Ovary (tissue), 9 donors: ENCODE data around the gene TPK1. TPM values are rescaled to one million over a fixed set of nuclear protein-coding genes. Genes with fewer than 3 reads are reported as not detected.

Experiments used
- DNase-seq, 5 donors: peaks; one replicate each; pipeline ENCODE4 v3.0.0-alpha.2; 2019 to 2020
- H3K27ac ChIP-seq, 2 donors: fragments of 200-600 bp; one replicate each; pipeline versions ENCODE4 v1.5.1 to v1.8.0; 2019 to 2022
- H3K27me3 ChIP-seq: fragments of 200-600 bp; one replicate; pipeline ENCODE4 v1.8.0; 2022
- H3K36me3 ChIP-seq: fragments of 200-600 bp; sonication (generic); one replicate; pipeline ENCODE4 v1.5.1; 2019
- H3K4me1 ChIP-seq: one replicate; pipeline ENCODE4 v1.8.1; 2013; ENCODE audit warnings: mild to moderate bottlenecking, moderate library complexity; ENCODE audit not compliant: insufficient read depth
- H3K4me3 ChIP-seq: fragments of 200-600 bp; sonication (generic); one replicate; pipeline ENCODE4 v1.5.1; 2017
- H3K9me3 ChIP-seq, 2 donors: fragments of 200-600 bp in 1 of 2; sonication (generic) in 1 of 2; one replicate each; pipeline versions ENCODE4 v1.5.1 to v1.8.1; 2013 to 2019; ENCODE audit warnings: mild to moderate bottlenecking in 1 of 2, moderate library complexity in 1 of 2
- CTCF ChIP-seq, 3 donors: fragments of 450-650 bp in 2 of 3; fragments of 200-600 bp in 1 of 3; IDR thresholded peaks; one replicate each; pipeline versions ENCODE4 v1.5.1 to v1.8.0; 2016 to 2022; ENCODE audit warnings: antibody characterized with exemption in 3 of 3, mild to moderate bottlenecking in 1 of 3
- EP300 ChIP-seq: sonication (generic); formaldehyde crosslinking; IDR thresholded peaks from one replicate; pipeline ENCODE4 v1.6.1; 2017; ENCODE audit warnings: antibody characterized with exemption
- POLR2A ChIP-seq: fragments of 450-650 bp; IDR thresholded peaks from one replicate; pipeline ENCODE4 v1.6.1; 2017; ENCODE audit warnings: antibody characterized with exemption, mild to moderate bottlenecking, moderate library complexity
- WGBS, 3 donors: extraction: QIAGEN DNeasy Blood & Tissue Kit in 1 of 3; methylation state at CpG; one replicate each; pipeline versions ENCODE4 v1.1.5 to v1.1.7; 2013 to 2017; 5-methylcytosine and 5-hydroxymethylcytosine counted together
- intact Hi-C, 4 donors: fragments of 100-400 bp; cut with DNase I; formaldehyde crosslinking; loops; one replicate each; pipeline versions ENCODE4 v1.11.0 to v1.15.1; 2022 to 2023
- polyA plus RNA-seq, 2 donors: library from polyadenylated mRNA; stranded (reverse); fragments of 200-250 nt in 1 of 2; fragments of 350-450 nt in 1 of 2; fragmentation: Illumina TruSeq in 1 of 2; extraction: RNeasy Lipid Tissue Mini Kit (QIAGEN cat#74804) in 1 of 2; gene quantifications; one replicate each; pipeline ENCODE4 v1.2.3, GENCODE V29; 2013 to 2014
- total RNA-seq, 7 donors: library from RNA; depleted of rRNA in 2 of 7; stranded (reverse); fragments of >200 nt in 2 of 7; fragmentation: NEBNext Ultra II Directional in 3 of 7; extraction: Animal tissue kit (Norgen Biotek cat#: 25700) in 3 of 7; gene quantifications; one replicate each; pipeline versions ENCODE4 v1.1.0 to v1.2.4, GENCODE V29; 2016 to 2023
- donor health status: DM: no; HTN: no; CAD: no; lungs with moderate emphysema.
- donor health status: DM: no; HTN: no; CAD: no.
- donor health status: Bipolar disorder and iron deficiency.
- donor health status: DM: yes; HTN: yes; CAD: no.
- donor health status: DM: no; HTN: no; CAD: no.
- donor health status: DM: yes; HTN: yes; CAD: no.

TPK1 gene
- total and polyA plus RNA-seq, 9 donors: 3.2 to 13.1 (median 4.6) TPM

DNA sequence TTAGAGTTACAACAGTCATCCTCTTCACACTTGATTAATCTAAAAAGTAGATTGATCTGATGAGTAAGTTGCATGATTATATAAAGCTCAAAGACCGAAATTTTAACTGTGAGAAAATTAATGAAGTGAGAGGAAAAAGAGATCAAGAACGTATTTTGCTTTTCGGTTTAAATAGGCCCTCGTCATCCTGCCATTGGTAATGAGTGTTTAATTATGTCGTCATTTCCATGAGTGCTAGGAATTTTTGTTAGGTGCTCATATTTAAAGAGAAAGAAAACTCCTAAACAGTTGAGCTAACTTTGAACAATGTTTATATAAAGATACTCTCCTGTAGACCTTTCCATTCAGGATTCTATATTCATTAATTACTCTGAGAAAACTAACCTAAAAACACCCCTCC is 159.4 kb downstream of the TPK1 start:
- Histone ChIP-seq H3K4me1 (no peaks in the 10 kb centered on the region), H3K36me3 (no peaks in the 10 kb centered on the region), H3K4me3 (no peak overlapping the region), H3K27ac (no peak overlapping the region), H3K9me3 (no peaks in the 10 kb centered on the region), H3K27me3 (no peaks in the 10 kb centered on the region)
- TF ChIP-seq CTCF (IDR thresholded peaks at IDR 0.05) (no peak), EP300 (no peak), POLR2A (no peak)
- intact Hi-C loops: no loop called here
- no peak for DNase-seq
- WGBS, 3 donors: 81 to 87% (median 81%) methylated on average over 5 of the region's 5 CpGs

GRCh38 chr7:144674550-144674949 is 161.3 kb downstream of the TPK1 start:
- Histone ChIP-seq H3K27ac (no peak overlapping the region), H3K4me1 (no peaks in the 10 kb centered on the region), H3K9me3 (no peaks in the 10 kb centered on the region), H3K36me3 (no peaks in the 10 kb centered on the region), H3K27me3 (no peaks in the 10 kb centered on the region), H3K4me3 (no peak overlapping the region)
- TF ChIP-seq EP300: no peak
- no peak for TF ChIP-seq CTCF (IDR thresholded peaks at IDR 0.05)
- no peak for TF ChIP-seq POLR2A
- intact Hi-C loops: no loop called here
- no peak for DNase-seq

GRCh38 chr7:144672869-144673268 is 163.0 kb downstream of the TPK1 start:
- intact Hi-C loops: no loop called here
- DNase-seq: no peak
- Histone ChIP-seq H3K4me3 (no peak overlapping the region), H3K4me1 (no peaks in the 10 kb centered on the region), H3K27me3 (no peaks in the 10 kb centered on the region), H3K9me3 (no peaks in the 10 kb centered on the region), H3K36me3 (no peaks in the 10 kb centered on the region), H3K27ac (no peak overlapping the region)
- no peak for TF ChIP-seq CTCF (IDR thresholded peaks at IDR 0.05)
- 49 to 69% (median 58%) methylated on average over 2 of the region's 2 CpGs for WGBS, 3 donors

DNA sequence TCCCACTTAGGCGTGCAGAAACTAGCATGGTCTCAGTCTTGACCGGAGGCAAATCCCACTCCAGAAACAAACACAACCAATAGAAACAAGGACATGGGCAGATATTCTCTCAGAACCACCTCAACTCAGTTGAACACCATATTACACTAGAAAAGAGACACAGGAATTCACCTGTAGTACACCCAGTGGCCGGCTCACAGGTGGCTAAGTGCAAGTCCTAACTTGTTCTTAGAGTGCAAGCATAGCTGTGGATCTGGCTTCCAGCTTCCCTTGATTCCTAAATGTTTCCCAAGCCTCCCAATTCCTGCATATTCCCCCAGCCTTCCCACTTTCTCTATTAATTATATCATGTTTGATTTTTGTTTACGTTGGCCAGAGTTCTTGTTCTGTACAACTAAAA is 164.4 kb downstream of the TPK1 start:
- no peak for DNase-seq
- no peak for TF ChIP-seq CTCF (IDR thresholded peaks at IDR 0.05)
- TF ChIP-seq POLR2A: no peak
- no peak for TF ChIP-seq EP300
- intact Hi-C loops: no loop called here
- no peak overlapping the region for H3K4me3 ChIP-seq
- 52 to 65% (median 60%) methylated on average over 4 of the region's 4 CpGs for WGBS, 3 donors
- H3K36me3 ChIP-seq: no peaks in the 10 kb centered on the region
- no peaks in the 10 kb centered on the region for H3K9me3 ChIP-seq
- H3K4me1 ChIP-seq: no peaks in the 10 kb centered on the region
- H3K27ac ChIP-seq: no peak overlapping the region
- no peaks in the 10 kb centered on the region for H3K27me3 ChIP-seq

- WGBS, 3 donors: 4 to 7% (median 6%) methylated on average over 3 of the region's 3 CpGs
- TF ChIP-seq EP300: no peak
- TF ChIP-seq POLR2A: no peak
- TF ChIP-seq CTCF (IDR thresholded peaks at IDR 0.05): no peak
- no peaks in the 10 kb centered on the region for H3K4me1 ChIP-seq
- H3K9me3 ChIP-seq: no peaks in the 10 kb centered on the region
- no peak overlapping the region for H3K27ac ChIP-seq
- H3K4me3 ChIP-seq: no peak overlapping the region
- H3K36me3 ChIP-seq: no peaks in the 10 kb centered on the region
- no peaks in the 10 kb centered on the region for H3K27me3 ChIP-seq
- intact Hi-C loops: no loop called here
- DNase-seq: no peak
Measured at GRCh38 chr7:144670218-144670617, 165.6 kb downstream of the TPK1 start.
